ENCODE results near the gene ZNF488. TPM values are rescaled to one million over a fixed set of nuclear protein-coding genes. Genes with fewer than 3 reads are reported as not detected.

Gene ZNF488
- total and polyA plus RNA-seq, 4 experiments from 2014 or later: 0.20 TPM; not detected in 3

- CTCF ChIA-PET (ENCODE audit: partially characterized antibody): interaction anchor here (1.2 to 4.6 kb wide), 3 partner anchors 15 to 301 kb away, joined by 3 to 18 read pairs (median 11); no protein-coding TSS in a partner anchor
- no peak for DNase-seq
- Mint-ChIP-seq H3K4me3 (no peak overlapping the region), H3K4me1 (no peaks in the 10 kb centered on the region), H3K27me3 (peaks cover 0 to 7% of the 10 kb centered on the region in 2 donors), H3K36me3 (no peaks in the 10 kb centered on the region), H3K27ac (no peak overlapping the region), H3K9me3 (peaks cover 0 to 1% (median 0%) of the 10 kb centered on the region in 8 donors)
- no peaks in the 10 kb centered on the region for H3K27me3 ChIP-seq (ENCODE audit: insufficient read depth, low read length)
- H3K4me3 ChIP-seq (ENCODE audit: low read length in 2 of 2): no peak overlapping the region
- no peaks in the 10 kb centered on the region for H3K4me1 ChIP-seq (ENCODE audit: insufficient read depth, low read length)
- no peaks in the 10 kb centered on the region for H3K9me3 ChIP-seq (ENCODE audit: control insufficient read depth in 1 of 2, low read length in 2 of 2)
- intact Hi-C loops (cut with micrococcal nuclease): no loop called here
- POLR2A ChIA-PET (ENCODE audit: partially characterized antibody): no interaction called here
- no peak overlapping the region for H3K27ac ChIP-seq (ENCODE audit: low read depth, low read length)
- H3K36me3 ChIP-seq (ENCODE audit: insufficient read depth, low read length): no peaks in the 10 kb centered on the region
These were observed 58.5 kb downstream of the ZNF488 start for GRCh38 chr10:47325303-47326291.

GRCh38 chr10:47323636-47324296 lies 60.3 kb downstream of the ZNF488 start:
- Mint-ChIP-seq H3K9me3 (peaks cover 0 to 1% (median 0%) of the 10 kb centered on the region in 8 donors), H3K27me3 (peaks cover 1 to 7% of the 10 kb centered on the region in 2 donors), H3K4me1 (no peaks in the 10 kb centered on the region), H3K4me3 (no peak overlapping the region), H3K27ac (no peak overlapping the region), H3K36me3 (no peaks in the 10 kb centered on the region)
- POLR2A ChIA-PET (ENCODE audit: partially characterized antibody): no interaction called here
- DNase-seq: no peak
- Histone ChIP-seq H3K9me3 (ENCODE audit: control insufficient read depth in 1 of 2, low read length in 2 of 2) (no peaks in the 10 kb centered on the region), H3K4me3 (ENCODE audit: low read length in 2 of 2) (no peak overlapping the region), H3K36me3 (ENCODE audit: insufficient read depth, low read length) (no peaks in the 10 kb centered on the region), H3K27ac (ENCODE audit: low read depth, low read length) (no peak overlapping the region), H3K27me3 (ENCODE audit: insufficient read depth, low read length) (no peaks in the 10 kb centered on the region), H3K4me1 (ENCODE audit: insufficient read depth, low read length) (no peaks in the 10 kb centered on the region)
- intact Hi-C loops (cut with micrococcal nuclease): no loop called here
- CTCF ChIA-PET (ENCODE audit: partially characterized antibody): interaction anchor here (1.4 to 4.6 kb wide), 4 partner anchors 10 to 299 kb away, joined by 4 to 18 read pairs (median 8); no protein-coding TSS in a partner anchor

- ChIA-PET POLR2A (ENCODE audit: partially characterized antibody) (no interaction called here), CTCF (ENCODE audit: partially characterized antibody) (interaction anchor here (1.4 to 4.6 kb wide), 5 partner anchors 9 to 298 kb away, joined by 4 to 18 read pairs (median 6); no protein-coding TSS in a partner anchor)
- no peaks in the 10 kb centered on the region for H3K4me1 ChIP-seq (ENCODE audit: insufficient read depth, low read length)
- H3K9me3 ChIP-seq (ENCODE audit: control insufficient read depth in 1 of 2, low read length in 2 of 2): no peaks in the 10 kb centered on the region
- Mint-ChIP-seq H3K27ac (peak overlapping the region in 1 of 7 donors; percentile 54), H3K4me3 (no peak overlapping the region), H3K4me1 (no peaks in the 10 kb centered on the region), H3K27me3 (peaks cover 3 to 7% of the 10 kb centered on the region in 2 donors), H3K9me3 (peaks cover 0 to 1% (median 0%) of the 10 kb centered on the region in 8 donors), H3K36me3 (no peaks in the 10 kb centered on the region)
- H3K36me3 ChIP-seq (ENCODE audit: insufficient read depth, low read length): no peaks in the 10 kb centered on the region
- no peak overlapping the region for H3K4me3 ChIP-seq (ENCODE audit: low read length in 2 of 2)
- intact Hi-C loops (cut with micrococcal nuclease): no loop called here
- no peaks in the 10 kb centered on the region for H3K27me3 ChIP-seq (ENCODE audit: insufficient read depth, low read length)
- DNase-seq: no peak
- H3K27ac ChIP-seq (ENCODE audit: low read depth, low read length): no peak overlapping the region
These were observed 61.0 kb downstream of the ZNF488 start for GRCh38 chr10:47323087-47323486.

GRCh38 chr10:47322300-47323061 lies 61.6 kb downstream of the ZNF488 start, which contains the start of gene GDF2:
Gene GDF2, plus strand, starts transcription at chr10:47322454. Its CDS starts 215 bp downstream, at chr10:47322669.
- intact Hi-C loops (cut with micrococcal nuclease): no loop called here
- H3K27me3 ChIP-seq (ENCODE audit: insufficient read depth, low read length): no peaks in the 10 kb centered on the region
- CTCF ChIA-PET (ENCODE audit: partially characterized antibody): interaction anchor here (0.6 to 4.6 kb wide), 6 partner anchors 9 to 327 kb away, joined by 3 to 18 read pairs (median 4); no protein-coding TSS in a partner anchor
- peak within 1 kb of the TSS in 1 of 7 donors; percentile 54 for H3K27ac Mint-ChIP-seq
- H3K27ac ChIP-seq (ENCODE audit: low read depth, low read length): no peak within 1 kb of the TSS
- H3K4me3 Mint-ChIP-seq: no peak within 1 kb of the TSS
- H3K4me3 ChIP-seq (ENCODE audit: low read length in 2 of 2): no peak within 1 kb of the TSS
- no peaks in the 10 kb centered on the region for H3K36me3 ChIP-seq (ENCODE audit: insufficient read depth, low read length)
- POLR2A ChIA-PET (ENCODE audit: partially characterized antibody): no interaction called here
- H3K4me1 ChIP-seq (ENCODE audit: insufficient read depth, low read length): no peaks in the 10 kb centered on the region
- peaks cover 0 to 1% (median 0%) of the 10 kb centered on the region in 8 donors for H3K9me3 Mint-ChIP-seq
- no peaks in the 10 kb centered on the region for H3K4me1 Mint-ChIP-seq
- H3K27me3 Mint-ChIP-seq: peaks cover 3 to 7% of the 10 kb centered on the region in 2 donors
- no peaks in the 10 kb centered on the region for H3K36me3 Mint-ChIP-seq
- no peaks in the 10 kb centered on the region for H3K9me3 ChIP-seq (ENCODE audit: control insufficient read depth in 1 of 2, low read length in 2 of 2)
- DNase-seq: no peak

- Histone ChIP-seq H3K27ac (ENCODE audit: low read depth, low read length) (no peak overlapping the region), H3K27me3 (ENCODE audit: insufficient read depth, low read length) (no peaks in the 10 kb centered on the region), H3K36me3 (ENCODE audit: insufficient read depth, low read length) (no peaks in the 10 kb centered on the region), H3K9me3 (ENCODE audit: control insufficient read depth in 1 of 2, low read length in 2 of 2) (no peaks in the 10 kb centered on the region), H3K4me3 (ENCODE audit: low read length in 2 of 2) (no peak overlapping the region), H3K4me1 (ENCODE audit: insufficient read depth, low read length) (no peaks in the 10 kb centered on the region)
- Mint-ChIP-seq H3K27me3 (peaks cover 3 to 7% of the 10 kb centered on the region in 2 donors), H3K27ac (no peak overlapping the region), H3K4me3 (no peak overlapping the region), H3K36me3 (no peaks in the 10 kb centered on the region), H3K4me1 (no peaks in the 10 kb centered on the region), H3K9me3 (peaks cover 0 to 1% (median 0%) of the 10 kb centered on the region in 8 donors)
- intact Hi-C loops (cut with micrococcal nuclease): no loop called here
- DNase-seq: no peak
- CTCF ChIA-PET (ENCODE audit: partially characterized antibody): interaction anchor here (0.6 to 4.6 kb wide), 5 partner anchors 10 to 326 kb away, joined by 3 to 18 read pairs (median 5); no protein-coding TSS in a partner anchor
- POLR2A ChIA-PET (ENCODE audit: partially characterized antibody): no interaction called here
These were observed 62.4 kb downstream of the ZNF488 start for GRCh38 chr10:47321521-47322195.

- H3K4me1 Mint-ChIP-seq: no peaks in the 10 kb centered on the region
- no peak for DNase-seq
- ChIA-PET CTCF (ENCODE audit: partially characterized antibody) (interaction anchor here (3.3 kb wide), 1 partner anchor 296 kb away, joined by 11 read pairs; no protein-coding TSS in a partner anchor), POLR2A (ENCODE audit: partially characterized antibody) (no interaction called here)
- intact Hi-C loops (cut with micrococcal nuclease): no loop called here
- no peak overlapping the region for H3K4me3 ChIP-seq (ENCODE audit: low read length in 2 of 2)
- no peak overlapping the region for H3K27ac ChIP-seq (ENCODE audit: low read depth, low read length)
- no peaks in the 10 kb centered on the region for H3K4me1 ChIP-seq (ENCODE audit: insufficient read depth, low read length)
- H3K27ac Mint-ChIP-seq: no peak overlapping the region
- H3K36me3 ChIP-seq (ENCODE audit: insufficient read depth, low read length): no peaks in the 10 kb centered on the region
- H3K9me3 Mint-ChIP-seq: peaks cover 0 to 1% (median 0%) of the 10 kb centered on the region in 8 donors
- H3K27me3 ChIP-seq (ENCODE audit: insufficient read depth, low read length): no peaks in the 10 kb centered on the region
- H3K4me3 Mint-ChIP-seq: no peak overlapping the region
- H3K36me3 Mint-ChIP-seq: no peaks in the 10 kb centered on the region
- H3K9me3 ChIP-seq (ENCODE audit: control insufficient read depth in 1 of 2, low read length in 2 of 2): no peaks in the 10 kb centered on the region
- H3K27me3 Mint-ChIP-seq: peaks cover 3 to 7% of the 10 kb centered on the region in 2 donors
These were observed 63.3 kb downstream of the ZNF488 start for GRCh38 chr10:47320812-47321211.
